AG04450 (cell line): ENCODE measurements around the gene DPP4. TPM values are rescaled to one million over a fixed set of nuclear protein-coding genes. Genes with fewer than 3 reads are reported as not detected.
"Not testable (repeated sequence)": the region's sequence is repeated elsewhere in the genome, so short reads cannot be mapped to it uniquely, and the experiment has no call there.

Source experiments
- CTCF ChIA-PET: fragments of 300-600, 350-600 bp; formaldehyde crosslinking; extraction: SDS; loops from one replicate; lab custom pipeline; 2022; ENCODE audit warnings: antibody characterized with exemption, inconsistent platforms; lab: Charles Lee
- POLR2A ChIA-PET: fragments of 350-600 bp; formaldehyde crosslinking; extraction: SDS; loops from one replicate; lab custom pipeline; 2021; ENCODE audit warnings: antibody characterized with exemption, inconsistent platforms; lab: Yijun Ruan, JAX
- DNase-seq: peaks from one replicate; pipeline ENCODE4 v3.0.0-alpha.2; 2011; ENCODE audit warnings: low read depth, low spot score
- H3K27ac ChIP-seq: one replicate; pipeline ENCODE4 v1.5.1; 2012; ENCODE audit warnings: low read depth, low read length, control low read depth
- H3K27me3 ChIP-seq: one replicate; pipeline ENCODE4 v1.6.0; 2012; ENCODE audit warnings: low read length; ENCODE audit not compliant: control insufficient read depth, insufficient read depth
- H3K4me3 ChIP-seq: 2 replicates; pipeline ENCODE4 v1.5.1; 2011; ENCODE audit warnings: mild to moderate bottlenecking, low read depth, low read length, control low read depth
- H3K9me3 ChIP-seq: 2 replicates; pipeline ENCODE4 v1.5.1; 2012; ENCODE audit warnings: low read length; ENCODE audit not compliant: control insufficient read depth, insufficient read depth
- polyA plus RNA-seq: library from polyadenylated mRNA; depleted of rRNA; stranded (reverse); fragments of >200 nt; gene quantifications from 2 replicates; pipeline ENCODE4 v1.2.3, GENCODE V29; 2011
- TF ChIP-seq, protein P1 (sequence below): IDR thresholded peaks from 2 replicates; pipeline ENCODE4 v1.5.1; 2011; ENCODE audit warnings: low read depth, low read length, control low read depth, inconsistent platforms

Gene DPP4
- polyA plus RNA-seq, 1 experiment, result 61.0 TPM

DNA sequence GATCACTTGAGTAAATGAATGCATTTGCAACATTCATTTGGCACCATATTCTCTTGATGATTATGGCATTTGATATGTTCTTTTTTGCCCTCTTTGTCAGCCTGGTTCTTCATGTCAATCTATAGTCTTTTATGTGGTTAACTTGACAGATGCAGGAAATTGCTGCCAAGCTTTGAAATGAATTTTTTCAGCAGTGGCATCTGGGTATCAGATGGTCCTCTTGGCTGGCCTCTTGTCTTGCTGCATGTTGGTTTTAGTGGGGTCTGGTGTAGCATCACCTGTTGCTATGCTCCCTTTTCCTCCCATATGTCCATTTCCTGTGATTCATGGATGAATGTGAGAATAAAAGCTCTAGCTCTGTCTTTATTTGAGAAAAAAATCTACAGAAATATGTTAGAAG lies 119.9 kb downstream of the DPP4 start:
- TF ChIP-seq, protein P1, sequence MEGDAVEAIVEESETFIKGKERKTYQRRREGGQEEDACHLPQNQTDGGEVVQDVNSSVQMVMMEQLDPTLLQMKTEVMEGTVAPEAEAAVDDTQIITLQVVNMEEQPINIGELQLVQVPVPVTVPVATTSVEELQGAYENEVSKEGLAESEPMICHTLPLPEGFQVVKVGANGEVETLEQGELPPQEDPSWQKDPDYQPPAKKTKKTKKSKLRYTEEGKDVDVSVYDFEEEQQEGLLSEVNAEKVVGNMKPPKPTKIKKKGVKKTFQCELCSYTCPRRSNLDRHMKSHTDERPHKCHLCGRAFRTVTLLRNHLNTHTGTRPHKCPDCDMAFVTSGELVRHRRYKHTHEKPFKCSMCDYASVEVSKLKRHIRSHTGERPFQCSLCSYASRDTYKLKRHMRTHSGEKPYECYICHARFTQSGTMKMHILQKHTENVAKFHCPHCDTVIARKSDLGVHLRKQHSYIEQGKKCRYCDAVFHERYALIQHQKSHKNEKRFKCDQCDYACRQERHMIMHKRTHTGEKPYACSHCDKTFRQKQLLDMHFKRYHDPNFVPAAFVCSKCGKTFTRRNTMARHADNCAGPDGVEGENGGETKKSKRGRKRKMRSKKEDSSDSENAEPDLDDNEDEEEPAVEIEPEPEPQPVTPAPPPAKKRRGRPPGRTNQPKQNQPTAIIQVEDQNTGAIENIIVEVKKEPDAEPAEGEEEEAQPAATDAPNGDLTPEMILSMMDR, result no peak
- no peak overlapping the region for H3K4me3 ChIP-seq
- no peak overlapping the region for H3K27ac ChIP-seq
- POLR2A ChIA-PET, result no interaction called here
- CTCF ChIA-PET, result interaction anchor here (2.1 kb wide), 1 partner anchor 367 kb away, joined by 7 read pairs; no protein-coding TSS in a partner anchor
- no peaks in the 10 kb centered on the region for H3K27me3 ChIP-seq
- H3K9me3 ChIP-seq, result no peaks in the 10 kb centered on the region
- DNase-seq, result no peak

GRCh38 chr2:161953367-161953766 lies 120.6 kb downstream of the DPP4 start:
- CTCF ChIA-PET, result interaction anchor here (1.1 to 2.1 kb wide), 2 partner anchors 174 to 367 kb away, joined by 3 to 7 read pairs; no protein-coding TSS in a partner anchor
- POLR2A ChIA-PET, DNase-seq: not testable (repeated sequence)

GRCh38 chr2:161952783-161953191 lies 121.2 kb downstream of the DPP4 start:
- no peak for DNase-seq
- H3K27ac ChIP-seq, result no peak overlapping the region
- no peaks in the 10 kb centered on the region for H3K27me3 ChIP-seq
- H3K4me3 ChIP-seq, result no peak overlapping the region
- no peaks in the 10 kb centered on the region for H3K9me3 ChIP-seq
- ChIA-PET CTCF (interaction anchor here (1.1 to 2.1 kb wide), 2 partner anchors 175 to 366 kb away, joined by 3 to 7 read pairs; no protein-coding TSS in a partner anchor), POLR2A (no interaction called here)
- TF ChIP-seq, protein P1, result no peak

More at GRCh38 chr2:161953367-161953766, 120.6 kb downstream of the DPP4 start:
- not testable (repeated sequence) for H3K4me3 ChIP-seq, H3K9me3 ChIP-seq, H3K27me3 ChIP-seq, H3K27ac ChIP-seq

GRCh38 chr2:161947836-161948235 lies 126.2 kb downstream of the DPP4 start:
- Histone ChIP-seq H3K27me3 (no peaks in the 10 kb centered on the region), H3K9me3 (no peaks in the 10 kb centered on the region), H3K4me3 (no peak overlapping the region), H3K27ac (no peak overlapping the region)
- TF ChIP-seq, protein P1, result no peak
- ChIA-PET CTCF (interaction anchor here (1.3 to 3.9 kb wide), 6 partner anchors 18 to 377 kb away, joined by 3 to 91 read pairs (median 8); no protein-coding TSS in a partner anchor), POLR2A (no interaction called here)
- DNase-seq, result no peak

GRCh38 chr2:161947406-161947805 lies 126.6 kb downstream of the DPP4 start:
- no peak for DNase-seq
- TF ChIP-seq, protein P1, result no peak
- no peaks in the 10 kb centered on the region for H3K27me3 ChIP-seq
- POLR2A ChIA-PET, result no interaction called here
- no peak overlapping the region for H3K4me3 ChIP-seq
- CTCF ChIA-PET, result interaction anchor here (0.5 to 3.9 kb wide), 21 partner anchors 17 to 697 kb away, joined by 3 to 91 read pairs (median 4); no protein-coding TSS in a partner anchor
- no peaks in the 10 kb centered on the region for H3K9me3 ChIP-seq
- H3K27ac ChIP-seq, result no peak overlapping the region
